Rectal smooth muscle tissue (tissue), 1 donor: ENCODE data around the gene BEX4.
"Not testable (repeated sequence)": the region's sequence is repeated elsewhere in the genome, so short reads cannot be mapped to it uniquely, and the experiment has no call there.

Experiments
- H3K27ac ChIP-seq: one replicate; pipeline ENCODE4 v1.7.0; 2013; ENCODE audit warnings: low read depth, low read length, inconsistent platforms
- H3K27me3 ChIP-seq: one replicate; pipeline ENCODE4 v1.7.0; 2013; ENCODE audit warnings: low read length; ENCODE audit not compliant: control insufficient read depth, insufficient read depth
- H3K36me3 ChIP-seq: one replicate; pipeline ENCODE4 v1.7.0; 2013; ENCODE audit warnings: low read length; ENCODE audit not compliant: control insufficient read depth, insufficient read depth
- H3K4me1 ChIP-seq: one replicate; pipeline ENCODE4 v1.7.0; 2013; ENCODE audit warnings: low read length; ENCODE audit not compliant: control insufficient read depth, insufficient read depth
- H3K4me3 ChIP-seq: one replicate; pipeline ENCODE4 v1.7.0; 2013; ENCODE audit warnings: low read length
- H3K9ac ChIP-seq: one replicate; pipeline ENCODE4 v1.7.0; 2013; ENCODE audit warnings: low read length

BEX4 gene, protein sequence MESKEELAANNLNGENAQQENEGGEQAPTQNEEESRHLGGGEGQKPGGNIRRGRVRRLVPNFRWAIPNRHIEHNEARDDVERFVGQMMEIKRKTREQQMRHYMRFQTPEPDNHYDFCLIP

GRCh38 chrX:103214870-103215424 lies at the start of gene BEX4:
Gene BEX4, plus strand, starts transcription at chrX:103215108. Its CDS starts 1,046 bp downstream, at chrX:103216154.
- H3K4me3 ChIP-seq = peak within 1 kb of the TSS; percentile 63
- H3K27ac ChIP-seq = peak within 1 kb of the TSS; percentile 86
- H3K36me3 ChIP-seq = no peaks in the 10 kb centered on the region
- no peaks in the 10 kb centered on the region for H3K4me1 ChIP-seq
- H3K27me3 ChIP-seq = no peaks in the 10 kb centered on the region
- H3K9ac ChIP-seq = peak within 1 kb of the TSS; percentile 10

GRCh38 chrX:103170216-103170615 lies 44.7 kb upstream of the BEX4 start:
- Histone ChIP-seq H3K27ac (no peak overlapping the region), H3K9ac (no peak overlapping the region), H3K27me3 (no peaks in the 10 kb centered on the region), H3K4me3 (no peak overlapping the region), H3K36me3 (no peaks in the 10 kb centered on the region), H3K4me1 (no peaks in the 10 kb centered on the region)

DNA sequence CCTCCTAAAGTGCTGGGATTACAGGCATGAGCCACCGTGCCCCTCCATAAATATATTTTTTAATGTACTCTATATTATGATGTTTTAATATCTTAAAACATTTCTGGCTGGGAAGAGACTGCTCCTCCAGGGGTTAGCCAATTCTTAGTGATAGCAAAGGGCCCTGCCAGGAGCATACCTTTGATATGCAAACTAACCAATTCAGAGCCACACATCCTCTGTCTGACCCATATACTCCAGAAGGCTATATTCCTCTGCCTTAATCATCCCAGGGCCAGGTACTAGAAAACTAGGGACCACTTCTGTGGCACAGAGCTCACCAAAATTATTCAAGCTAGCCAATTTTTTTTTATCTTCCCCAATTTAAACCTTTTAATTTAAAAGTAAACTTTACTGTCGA lies 43.6 kb upstream of the BEX4 start:
- Histone ChIP-seq H3K4me3 (no peak overlapping the region), H3K27me3 (no peaks in the 10 kb centered on the region), H3K36me3 (no peaks in the 10 kb centered on the region), H3K27ac (no peak overlapping the region), H3K4me1 (no peaks in the 10 kb centered on the region), H3K9ac (no peak overlapping the region)

- not testable (repeated sequence) for H3K27me3 ChIP-seq, H3K4me1 ChIP-seq, H3K36me3 ChIP-seq, H3K27ac ChIP-seq, H3K9ac ChIP-seq, H3K4me3 ChIP-seq
Measured at GRCh38 chrX:103175256-103175655, 39.7 kb upstream of the BEX4 start.

DNA sequence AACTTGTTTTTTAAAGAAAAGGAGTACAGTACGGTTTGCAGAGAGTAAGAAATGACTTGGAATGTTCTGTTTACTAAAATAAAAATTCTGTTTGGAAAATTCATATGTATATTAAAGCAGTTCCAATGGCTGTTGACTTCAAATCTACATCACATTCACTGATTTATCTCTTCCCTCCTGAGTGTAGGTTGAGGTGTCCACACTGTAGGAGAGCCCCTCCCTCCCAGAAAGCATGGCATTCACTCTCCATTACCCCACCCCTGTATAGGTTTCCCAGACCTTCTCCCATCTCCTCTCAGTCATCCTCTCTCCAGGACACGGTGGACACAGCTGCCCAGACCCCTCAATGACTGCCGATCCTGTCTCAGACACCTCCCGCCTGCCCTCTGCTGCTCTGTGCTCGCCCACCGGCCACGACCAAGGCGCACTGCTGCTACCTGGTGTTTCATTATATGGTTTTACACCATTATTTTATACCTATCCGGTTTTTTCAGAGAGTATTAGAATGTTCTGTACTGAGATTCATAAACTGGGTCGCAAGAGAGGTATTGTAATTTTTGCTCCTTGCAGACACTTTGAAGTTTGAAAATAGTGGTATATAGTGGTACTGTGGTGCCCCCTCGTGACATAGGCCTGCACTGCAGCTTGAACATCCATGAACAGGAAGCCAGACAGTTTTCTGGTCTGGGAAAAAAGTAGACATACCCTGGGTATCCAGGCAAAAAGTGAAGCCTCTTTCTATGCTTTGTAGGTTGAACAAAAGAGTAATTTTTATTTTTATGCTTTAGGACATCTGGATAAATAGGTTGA lies 38.8 kb upstream of the BEX4 start:
- Histone ChIP-seq H3K9ac (no peak overlapping the region), H3K36me3 (no peaks in the 10 kb centered on the region), H3K4me3 (no peak overlapping the region), H3K27me3 (no peaks in the 10 kb centered on the region), H3K27ac (no peak overlapping the region), H3K4me1 (no peaks in the 10 kb centered on the region)

DNA sequence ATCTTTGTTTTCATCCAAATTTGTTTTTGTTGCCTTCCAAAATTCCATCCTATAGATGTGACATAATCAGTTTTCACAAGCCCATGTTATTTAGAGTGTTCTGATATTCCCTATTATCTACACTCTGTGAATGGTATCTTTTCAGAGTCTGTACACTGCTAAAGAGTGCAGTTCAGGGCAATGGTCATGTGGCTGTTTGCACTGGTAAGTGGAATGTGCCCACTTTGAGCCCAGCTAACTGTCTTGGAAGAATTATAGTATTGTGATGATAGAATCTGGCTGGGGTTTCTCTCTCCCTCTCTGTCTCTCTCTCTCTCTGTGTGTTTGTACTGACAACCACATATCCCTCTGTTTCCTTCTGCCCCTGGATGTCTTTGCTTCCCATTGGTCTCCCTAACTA lies 37.4 kb upstream of the BEX4 start:
- Histone ChIP-seq H3K4me3 (no peak overlapping the region), H3K9ac (no peak overlapping the region), H3K4me1 (no peaks in the 10 kb centered on the region), H3K36me3 (no peaks in the 10 kb centered on the region), H3K27me3 (no peaks in the 10 kb centered on the region), H3K27ac (no peak overlapping the region)

- no peak overlapping the region for H3K4me3 ChIP-seq
- no peaks in the 10 kb centered on the region for H3K27me3 ChIP-seq
- no peaks in the 10 kb centered on the region for H3K36me3 ChIP-seq
- H3K4me1 ChIP-seq = no peaks in the 10 kb centered on the region
- H3K27ac ChIP-seq = no peak overlapping the region
- H3K9ac ChIP-seq = no peak overlapping the region
Measured at GRCh38 chrX:103183912-103184311, 31.0 kb upstream of the BEX4 start.

DNA sequence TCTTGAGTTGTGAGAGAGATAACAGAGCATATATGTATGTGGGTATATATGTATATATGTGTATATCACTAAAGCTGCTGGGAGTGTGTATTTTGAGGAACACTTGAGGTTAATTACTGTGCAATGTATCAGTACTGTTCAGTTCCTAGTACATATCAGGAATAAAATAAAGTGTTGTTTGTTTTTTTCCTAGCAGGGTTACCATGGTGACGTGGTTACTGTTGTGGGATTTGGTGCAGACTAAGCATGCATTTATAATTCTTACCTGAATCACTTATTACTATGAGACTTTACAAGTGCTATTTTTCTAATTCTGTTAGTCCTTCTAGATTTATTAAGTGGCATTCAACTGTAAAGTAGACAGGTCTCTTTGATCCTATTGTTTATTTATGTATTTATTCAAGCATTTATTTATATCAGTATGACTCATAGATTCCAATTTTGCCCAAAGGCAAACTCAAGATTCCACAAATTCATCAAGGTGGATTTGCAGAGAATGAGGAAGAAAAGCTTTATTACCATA lies 26.9 kb upstream of the BEX4 start:
- H3K4me1 ChIP-seq = no peaks in the 10 kb centered on the region
- H3K36me3 ChIP-seq = no peaks in the 10 kb centered on the region
- no peak overlapping the region for H3K27ac ChIP-seq
- no peak overlapping the region for H3K9ac ChIP-seq
- no peak overlapping the region for H3K4me3 ChIP-seq
- no peaks in the 10 kb centered on the region for H3K27me3 ChIP-seq

GRCh38 chrX:103197721-103198306 lies 17.1 kb upstream of the BEX4 start:
- Histone ChIP-seq H3K36me3 (no peaks in the 10 kb centered on the region), H3K4me1 (no peaks in the 10 kb centered on the region), H3K4me3 (no peak overlapping the region), H3K9ac (no peak overlapping the region), H3K27me3 (no peaks in the 10 kb centered on the region), H3K27ac (no peak overlapping the region)

DNA sequence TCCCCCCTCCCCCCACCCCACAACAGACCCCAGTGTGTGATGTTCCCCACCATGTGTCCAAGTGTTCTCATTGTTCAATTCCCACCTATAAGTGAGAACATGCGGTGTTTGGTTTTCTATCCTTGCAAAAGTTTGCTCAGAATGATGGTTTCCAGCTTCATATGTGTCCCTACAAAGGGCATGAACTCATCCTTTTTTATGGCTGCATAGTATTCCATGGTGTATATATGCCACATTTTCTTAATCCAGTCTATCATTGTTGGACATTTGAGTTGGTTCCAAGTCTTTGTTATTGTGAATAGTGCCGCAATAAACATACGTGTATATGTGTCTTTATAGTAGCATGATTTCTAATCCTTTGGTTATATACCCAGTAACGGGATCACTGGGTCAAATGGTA lies 16.2 kb upstream of the BEX4 start:
- not testable (repeated sequence) for H3K4me3 ChIP-seq, H3K27ac ChIP-seq, H3K36me3 ChIP-seq, H3K9ac ChIP-seq, H3K27me3 ChIP-seq, H3K4me1 ChIP-seq

DNA sequence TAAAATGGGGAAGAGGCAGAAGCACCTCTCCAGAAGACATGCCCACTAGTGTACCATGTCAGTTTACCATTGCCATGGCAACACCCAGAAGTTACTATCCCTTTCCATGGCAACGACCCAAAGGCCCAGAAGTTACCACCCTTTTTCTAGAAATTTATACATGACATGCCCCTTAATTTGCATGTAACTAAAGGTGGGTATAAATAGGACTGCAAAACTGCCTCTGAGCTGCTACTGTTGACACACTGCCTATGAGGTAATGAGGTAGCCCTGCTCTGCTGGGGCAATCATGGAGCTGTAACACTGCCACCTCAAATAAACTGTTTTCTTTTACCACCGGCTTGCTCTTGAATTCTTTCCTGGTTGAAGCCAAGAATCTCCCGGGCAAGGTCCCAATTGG lies 13.9 kb upstream of the BEX4 start:
- no peaks in the 10 kb centered on the region for H3K27me3 ChIP-seq
- H3K4me1 ChIP-seq = no peaks in the 10 kb centered on the region
- H3K9ac ChIP-seq = no peak overlapping the region
- H3K36me3 ChIP-seq = no peaks in the 10 kb centered on the region
- H3K27ac ChIP-seq = no peak overlapping the region
- no peak overlapping the region for H3K4me3 ChIP-seq

DNA sequence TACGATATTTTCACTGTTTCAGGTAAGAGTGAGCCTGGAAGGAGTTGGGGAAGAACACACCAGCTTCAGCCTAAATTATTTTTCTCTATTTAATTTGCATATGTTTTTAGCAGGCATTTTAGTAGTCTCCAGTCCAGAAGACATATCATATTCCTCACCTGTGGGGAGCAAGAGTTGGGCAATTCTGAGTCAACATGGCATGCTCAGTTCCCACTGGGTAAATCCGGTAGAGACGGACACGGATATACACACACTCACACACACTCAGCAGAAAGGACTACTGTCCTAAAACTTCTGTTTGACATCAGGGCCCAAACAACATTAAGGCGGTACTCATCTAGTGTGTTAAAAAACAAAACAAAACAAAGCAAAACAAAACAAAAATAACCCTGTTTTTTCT lies 4.9 kb upstream of the BEX4 start:
- Histone ChIP-seq H3K4me3 (no peak overlapping the region), H3K36me3 (no peaks in the 10 kb centered on the region), H3K9ac (no peak overlapping the region), H3K4me1 (no peaks in the 10 kb centered on the region), H3K27me3 (no peaks in the 10 kb centered on the region), H3K27ac (no peak overlapping the region)
